ENCODE measurements around the gene NDUFS6. TPM values are rescaled to one million over a fixed set of nuclear protein-coding genes. Genes with fewer than 3 reads are reported as not detected.

NDUFS6 gene
- total and polyA plus RNA-seq, 2 of the 8 experiments (the other 6 are each of a cell fraction or from before 2014, with no cell fraction given): 72.7 to 191 TPM

DNA sequence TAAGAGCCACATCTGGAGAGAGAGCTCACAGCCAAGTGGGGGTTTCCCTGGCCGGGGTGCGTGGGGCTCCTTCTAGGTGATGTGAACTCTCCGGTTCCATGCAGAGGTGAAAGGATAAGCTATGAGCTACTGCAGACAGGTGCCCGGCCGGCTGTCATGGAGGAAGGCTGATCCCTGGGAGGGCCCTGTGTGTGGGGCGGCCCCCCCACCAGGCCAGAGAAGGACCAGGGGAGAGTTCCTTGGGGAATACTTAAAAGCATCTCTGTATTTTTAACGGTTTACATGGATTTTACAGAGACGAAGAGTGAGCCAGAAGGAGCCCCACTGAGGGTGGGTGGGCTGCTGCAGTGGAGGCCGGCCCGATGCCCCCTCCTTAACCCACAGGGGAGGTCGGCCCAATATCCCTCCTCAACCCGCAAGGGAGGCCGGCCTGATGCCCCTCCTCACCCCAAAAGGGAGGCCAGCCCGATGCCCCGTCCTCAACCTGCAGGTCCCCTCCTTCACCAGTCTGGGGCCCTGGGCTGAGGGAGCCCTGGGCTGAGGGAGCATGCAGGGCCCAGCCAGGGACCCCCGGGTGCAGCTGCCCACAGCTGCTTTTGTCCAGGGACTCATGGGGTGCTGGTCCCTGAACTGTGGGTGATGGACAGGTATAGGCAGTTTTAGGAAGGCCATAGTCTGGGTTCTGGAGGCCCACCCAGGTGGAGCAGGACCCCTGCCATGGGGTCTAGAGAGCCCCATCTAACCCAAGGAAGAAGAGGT lies 33.5 kb upstream of the NDUFS6 start:
- Histone ChIP-seq H2BK15ac (ENCODE audit: low read length) (no peak overlapping the region), H3K18ac (ENCODE audit: extremely low read depth, low read length) (no peak overlapping the region), H3K23ac (ENCODE audit: insufficient read length) (no peak overlapping the region), H3K9me3 (ENCODE audit: insufficient read depth in 2 of 2, low read depth in 1 of 2, low read length in 1 of 2) (no peaks in the 10 kb centered on the region), H3K27ac (ENCODE audit: low read depth, low read length) (no peak overlapping the region), H3K4me1 (replicated peaks in 1 of 4; ENCODE audit: control insufficient read depth in 3 of 4, insufficient read depth in 4 of 4, low read length in 3 of 4) (peaks cover 0 to 6% (median 0%) of the 10 kb centered on the region in 4 experiments; a peak in 5 of 7 replicates), H3K9ac (replicated peaks in 1 of 4; ENCODE audit: extremely low read depth in 1 of 4, low read depth in 3 of 4, low read length in 3 of 4) (no peak overlapping the region), H2BK120ac (replicated peaks; ENCODE audit: low read depth, low read length) (no peak overlapping the region), H4K5ac (ENCODE audit: insufficient read length, low read depth, low read length) (no peak overlapping the region), H3K79me1 (ENCODE audit: low read depth, low read length) (no peaks in the 10 kb centered on the region), H2AFZ (ENCODE audit: low read length) (no peak overlapping the region), H3K23me2 (ENCODE audit: low read depth, low read length) (no peaks in the 10 kb centered on the region), H3K4me3 (ENCODE audit: extremely low read depth in 1 of 4, insufficient read depth in 2 of 4, low read depth in 3 of 4, low read length in 4 of 4) (no peak overlapping the region), H4K91ac (replicated peaks; ENCODE audit: insufficient read length, low read length) (no peak overlapping the region), H2BK20ac (ENCODE audit: low read length) (no peak overlapping the region), H4K20me1 (replicated peaks in 1 of 2; ENCODE audit: control insufficient read depth in 1 of 2, insufficient read depth in 2 of 2, low read length in 2 of 2) (no peaks in the 10 kb centered on the region), H2BK12ac (ENCODE audit: low read depth, low read length) (no peak overlapping the region), H2AK5ac (ENCODE audit: low read depth, low read length) (no peak overlapping the region), H2BK5ac (ENCODE audit: low read depth, low read length) (no peak overlapping the region), H4K8ac (ENCODE audit: extremely low read depth, insufficient read depth, low read length) (no peak overlapping the region; the same call in 1 of the 2 replicates), H3K4ac (replicated peaks; ENCODE audit: insufficient read length, low read depth, low read length) (no peak overlapping the region), H3K4me2 (ENCODE audit: insufficient read depth in 1 of 2, low read depth in 2 of 2, low read length in 2 of 2) (no peak overlapping the region), H3K27me3 (replicated peaks in 1 of 4; ENCODE audit: control insufficient read depth in 3 of 4, extremely low read depth in 1 of 4, insufficient read depth in 3 of 4, low read length in 3 of 4) (no peaks in the 10 kb centered on the region; a peak in 1 of 7 replicates), H3K56ac (replicated peaks; ENCODE audit: insufficient read length, low read depth, low read length) (no peak overlapping the region), H3K36me3 (ENCODE audit: control insufficient read depth in 2 of 4, insufficient read depth in 4 of 4, low read length in 3 of 4) (no peaks in the 10 kb centered on the region), H3K14ac (ENCODE audit: insufficient read length) (no peak overlapping the region), H3K79me2 (ENCODE audit: control insufficient read depth in 1 of 2, insufficient read depth in 2 of 2, low read length in 2 of 2) (no peaks in the 10 kb centered on the region)
- no peak for FAIRE-seq
- no peak for DNase-seq (ENCODE audit: low read depth in 1 of 2, low spot score in 2 of 2)
- POLR2A ChIA-PET (ENCODE audit: partially characterized antibody): interaction anchor here (1.2 to 1.6 kb wide), 2 partner anchors 33 to 35 kb away, joined by 3 to 5 read pairs; no protein-coding TSS in a partner anchor
- CTCF ChIA-PET (ENCODE audit: partially characterized antibody): interaction anchor here (1.7 kb wide), 1 partner anchor 18 kb away, joined by 3 read pairs; no protein-coding TSS in a partner anchor
- 90% methylated on average over 15 of the region's 16 CpGs; no CpG with 5 or more reads in 1 of the 2 experiments for WGBS, 2 experiments (ENCODE audit: extremely low coverage in 1 of 2, insufficient coverage in 1 of 2, insufficient read length in 1 of 2, insufficient replicate concordance in 2 of 2, low coverage in 1 of 2, low lambda C conversion rate in 2 of 2, missing lambda C conversion rate in 1 of 2)
- no peak for TF ChIP-seq KDM4A (IDR thresholded peaks at IDR 0.05; ENCODE audit: low read depth, low read length, severe bottlenecking)
- TF ChIP-seq, protein P1, sequence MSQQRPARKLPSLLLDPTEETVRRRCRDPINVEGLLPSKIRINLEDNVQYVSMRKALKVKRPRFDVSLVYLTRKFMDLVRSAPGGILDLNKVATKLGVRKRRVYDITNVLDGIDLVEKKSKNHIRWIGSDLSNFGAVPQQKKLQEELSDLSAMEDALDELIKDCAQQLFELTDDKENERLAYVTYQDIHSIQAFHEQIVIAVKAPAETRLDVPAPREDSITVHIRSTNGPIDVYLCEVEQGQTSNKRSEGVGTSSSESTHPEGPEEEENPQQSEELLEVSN (IDR thresholded peaks at IDR 0.05): no peak
- TF ChIP-seq SP1 (IDR thresholded peaks at IDR 0.05; ENCODE audit: low read depth, low read length): no peak
- TF ChIP-seq YY1 (IDR thresholded peaks at IDR 0.05; ENCODE audit: low read depth, low read length): no peak
- TF ChIP-seq GABPA (IDR thresholded peaks at IDR 0.05; ENCODE audit: borderline replicate concordance, insufficient read depth, low read length): no peak
- no peak for TF ChIP-seq BACH1 (IDR thresholded peaks at IDR 0.05; ENCODE audit: low read length)
- no peak for TF ChIP-seq HDAC2 (IDR thresholded peaks at IDR 0.05; ENCODE audit: borderline replicate concordance in 1 of 2, low read depth in 2 of 2, low read length in 2 of 2)
- TF ChIP-seq RAD21 (IDR thresholded peaks at IDR 0.05 in 1 of 2, conservative IDR thresholded peaks at IDR 0.05 in 1 of 2; ENCODE audit: low read depth in 2 of 2, low read length in 2 of 2): no peak
- no peak for TF ChIP-seq ZNF274 (IDR thresholded peaks at IDR 0.05; ENCODE audit: borderline replicate concordance, extremely low read depth, low read length)
- TF ChIP-seq NRF1 (IDR thresholded peaks at IDR 0.05; ENCODE audit: low read depth, low read length): no peak
- no peak for TF ChIP-seq GTF2F1 (IDR thresholded peaks at IDR 0.05; ENCODE audit: borderline replicate concordance, low read depth, low read length)
